Astrocyte (in vitro differentiated cells and primary cell): ENCODE measurements around the gene ATP6V1F. TPM values are rescaled to one million over a fixed set of nuclear protein-coding genes. Genes with fewer than 3 reads are reported as not detected.

Experiments used
- DNase-seq: peaks from one replicate; pipeline ENCODE4 v3.0.0-alpha.2; 2010; ENCODE audit warnings: low read depth
- FAIRE-seq: peaks from 2 replicates; lab custom pipeline; 2011; peaks lifted over from hg19 to GRCh38; lab: Jason Lieb, UNC
- H2AFZ ChIP-seq: 2 replicates; pipeline ENCODE4 v1.6.0; 2012; ENCODE audit warnings: low read depth, low read length, inconsistent platforms
- H3K27ac ChIP-seq: 2 replicates; pipeline ENCODE4 v1.5.1; 2011; ENCODE audit warnings: low read depth, low read length, inconsistent platforms
- H3K27me3 ChIP-seq: 2 replicates; pipeline ENCODE4 v1.6.0; 2011; ENCODE audit warnings: low read length, inconsistent platforms; ENCODE audit not compliant: insufficient read depth
- H3K36me3 ChIP-seq: 2 replicates; pipeline ENCODE4 v1.5.1; 2011; ENCODE audit warnings: low read length, inconsistent platforms; ENCODE audit not compliant: insufficient read depth
- H3K4me1 ChIP-seq: 2 replicates; pipeline ENCODE4 v1.5.1; 2011; ENCODE audit warnings: low read length, inconsistent platforms; ENCODE audit not compliant: insufficient read depth
- H3K4me2 ChIP-seq: 2 replicates; pipeline ENCODE4 v1.6.0; 2012; ENCODE audit warnings: low read length, inconsistent platforms
- H3K4me3 ChIP-seq: 2 replicates; pipeline ENCODE4 v1.5.1; 2011; ENCODE audit warnings: low read depth, mild to moderate bottlenecking, low read length, inconsistent platforms; ENCODE audit not compliant: insufficient read depth
- H3K79me2 ChIP-seq: 2 replicates; pipeline ENCODE4 v1.6.0; 2012; ENCODE audit warnings: mild to moderate bottlenecking, low read length, inconsistent platforms; ENCODE audit not compliant: insufficient read depth
- H3K9ac ChIP-seq: 2 replicates; pipeline ENCODE4 v1.6.0; 2012; ENCODE audit warnings: mild to moderate bottlenecking, low read length, inconsistent platforms
- H3K9me3 ChIP-seq: 2 replicates; pipeline ENCODE4 v1.5.1; 2012; ENCODE audit warnings: low read depth, mild to moderate bottlenecking, low read length, inconsistent platforms; ENCODE audit not compliant: insufficient read depth
- H4K20me1 ChIP-seq: 2 replicates; pipeline ENCODE4 v1.6.0; 2012; ENCODE audit warnings: low read length, inconsistent platforms; ENCODE audit not compliant: insufficient read depth
- H3K27ac Mint-ChIP-seq: one replicate; pipeline ENCODE4 v1.8.0; 2021; ENCODE audit warnings: mild to moderate bottlenecking, mixed read lengths; ENCODE audit not compliant: unreplicated experiment
- H3K27me3 Mint-ChIP-seq: one replicate; pipeline ENCODE4 v1.8.0; 2021; ENCODE audit warnings: low read depth, mixed read lengths; ENCODE audit not compliant: unreplicated experiment
- H3K36me3 Mint-ChIP-seq: one replicate; pipeline ENCODE4 v1.8.0; 2021; ENCODE audit warnings: low read depth, mixed read lengths; ENCODE audit not compliant: unreplicated experiment
- H3K4me1 Mint-ChIP-seq: one replicate; pipeline ENCODE4 v1.8.0; 2021; ENCODE audit warnings: low read depth, mixed read lengths; ENCODE audit not compliant: unreplicated experiment
- H3K4me3 Mint-ChIP-seq: one replicate; pipeline ENCODE4 v1.8.0; 2021; ENCODE audit warnings: mild to moderate bottlenecking, moderate library complexity, mixed read lengths; ENCODE audit not compliant: unreplicated experiment
- H3K9me3 Mint-ChIP-seq: one replicate; pipeline ENCODE4 v1.8.0; 2021; ENCODE audit warnings: mild to moderate bottlenecking, mixed read lengths; ENCODE audit not compliant: unreplicated experiment
- CTCF ChIP-seq: IDR thresholded peaks from 2 replicates; pipeline ENCODE4 v1.5.1; 2011; ENCODE audit warnings: low read depth, mild to moderate bottlenecking, inconsistent platforms, low read length, moderate library complexity; ENCODE audit not compliant: insufficient read depth
- EZH2 ChIP-seq: IDR thresholded peaks from 2 replicates; pipeline ENCODE4 v1.6.1; 2012; ENCODE audit warnings: mild to moderate bottlenecking, low read length, inconsistent platforms; ENCODE audit not compliant: insufficient read depth
- total RNA-seq: library from RNA; stranded (reverse); gene quantifications from 2 replicates; pipeline ENCODE4 v1.2.1, GENCODE V29; 2021

Gene ATP6V1F
- total RNA-seq, 1 donor from 2014 or later = 193 TPM

DNA sequence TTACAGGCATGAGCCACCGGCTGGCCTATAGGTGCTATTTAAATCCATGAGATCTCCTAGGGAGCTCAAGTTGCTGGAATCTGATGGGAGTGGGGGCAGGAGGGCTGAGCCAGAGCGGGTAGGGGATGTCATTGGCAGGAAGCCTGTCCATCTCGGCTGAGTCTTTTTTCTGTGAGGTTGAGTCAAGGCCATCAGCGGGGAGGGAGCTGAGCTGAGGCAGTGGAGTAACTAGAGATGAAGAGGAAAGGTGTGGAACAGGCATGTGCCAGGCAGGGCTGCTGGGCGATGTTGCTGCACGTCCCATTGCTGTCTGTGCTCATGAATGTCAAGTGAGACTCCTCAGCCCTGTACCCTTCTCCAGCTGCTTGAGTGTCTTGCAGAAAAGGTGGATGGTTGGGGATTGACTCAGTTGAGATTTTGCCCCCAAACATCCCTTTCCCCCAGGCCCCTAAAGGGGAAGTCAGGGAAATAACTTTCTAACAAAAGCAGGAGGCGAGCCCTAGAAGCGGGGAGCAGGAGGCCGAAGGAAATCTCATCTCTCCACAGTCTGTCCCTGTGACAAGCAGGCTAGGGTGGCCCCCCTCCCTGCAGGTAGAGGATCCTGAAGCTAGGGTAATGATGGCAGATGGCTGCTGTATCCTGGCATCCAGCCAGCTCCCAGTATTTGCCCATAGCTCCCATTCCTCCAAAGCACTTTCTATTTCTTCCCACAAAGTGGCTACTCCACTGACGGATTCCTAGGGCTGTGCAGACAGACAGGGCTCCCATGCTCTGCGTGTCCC is 5.4 kb downstream of the ATP6V1F start:
- Histone ChIP-seq H3K27me3 (peaks cover 3% of the 10 kb centered on the region), H3K4me1 (peaks cover 11% of the 10 kb centered on the region), H2AFZ (no peak overlapping the region), H3K9me3 (no peaks in the 10 kb centered on the region), H3K4me2 (peak overlapping the region; percentile 84), H3K9ac (no peak overlapping the region), H4K20me1 (peaks cover 68% of the 10 kb centered on the region), H3K79me2 (peaks cover 19% of the 10 kb centered on the region), H3K36me3 (no peaks in the 10 kb centered on the region), H3K4me3 (no peak overlapping the region), H3K27ac (no peak overlapping the region)
- peaks cover 27% of the 10 kb centered on the region for H3K27me3 Mint-ChIP-seq
- peaks cover 17% of the 10 kb centered on the region for H3K4me1 Mint-ChIP-seq
- H3K9me3 Mint-ChIP-seq = no peaks in the 10 kb centered on the region
- peak; percentile 22 for DNase-seq
- no peak overlapping the region for H3K27ac Mint-ChIP-seq
- TF ChIP-seq CTCF (no peak), EZH2 (no peak)
- FAIRE-seq = no peak
- H3K4me3 Mint-ChIP-seq = peak overlapping the region; percentile 54
- peaks cover 17% of the 10 kb centered on the region for H3K36me3 Mint-ChIP-seq

DNA sequence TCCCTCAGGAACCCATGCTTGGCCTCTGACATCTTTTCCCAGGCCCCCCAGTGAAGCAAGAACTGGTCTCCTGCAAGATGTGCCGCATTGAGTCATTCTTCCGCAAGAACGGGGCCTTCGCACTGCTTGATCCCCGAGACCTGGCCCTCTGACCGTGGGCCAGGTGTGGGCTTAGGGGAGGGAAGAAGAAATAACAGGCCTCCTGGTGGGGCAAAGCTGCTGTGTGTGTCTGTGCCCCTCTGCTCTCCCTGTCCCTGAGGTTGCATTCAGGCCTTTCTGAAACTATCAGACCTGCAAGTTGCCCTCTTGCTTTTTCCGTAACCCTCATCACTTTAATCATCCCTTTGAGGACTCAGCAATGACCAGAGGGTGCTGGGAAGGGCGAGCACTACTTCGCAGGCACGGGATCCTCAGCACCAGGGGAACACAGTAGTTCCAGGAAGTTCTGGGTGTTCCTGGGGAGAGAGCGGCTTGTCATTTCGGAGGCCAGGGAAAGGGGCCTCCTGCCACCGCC is 6.0 kb downstream of the ATP6V1F start:
- DNase-seq = no peak
- Histone ChIP-seq H3K4me1 (peaks cover 11% of the 10 kb centered on the region), H3K79me2 (peaks cover 12% of the 10 kb centered on the region), H3K9me3 (no peaks in the 10 kb centered on the region), H3K4me3 (no peak overlapping the region), H3K9ac (no peak overlapping the region), H4K20me1 (peaks cover 62% of the 10 kb centered on the region), H2AFZ (no peak overlapping the region), H3K36me3 (no peaks in the 10 kb centered on the region), H3K27ac (no peak overlapping the region), H3K27me3 (peaks cover 3% of the 10 kb centered on the region), H3K4me2 (peak overlapping the region; percentile 84)
- TF ChIP-seq EZH2 = no peak
- TF ChIP-seq CTCF = no peak
- no peaks in the 10 kb centered on the region for H3K9me3 Mint-ChIP-seq
- FAIRE-seq = no peak
- no peak overlapping the region for H3K27ac Mint-ChIP-seq
- peaks cover 30% of the 10 kb centered on the region for H3K27me3 Mint-ChIP-seq
- H3K4me1 Mint-ChIP-seq = peaks cover 15% of the 10 kb centered on the region
- H3K4me3 Mint-ChIP-seq = peak overlapping the region; percentile 54
- H3K36me3 Mint-ChIP-seq = peaks cover 17% of the 10 kb centered on the region
